Heart right ventricle (tissue), 16 donors: ENCODE measurements around the gene IL1RAPL1. TPM values are rescaled to one million over a fixed set of nuclear protein-coding genes. Genes with fewer than 3 reads are reported as not detected.

ENCODE experiments used
- ATAC-seq, 8 donors: fragments of 200-7000 bp; cut with Tn5 transposase; one replicate each; pipeline ENCODE4 v1.9.1; 2020; ENCODE audit warnings: mild to moderate bottlenecking in 8 of 8, moderate library complexity in 8 of 8, moderate number of reproducible peaks in 1 of 8
- DNase-seq, 2 donors: peaks; one replicate each; pipeline ENCODE4 v3.0.0-alpha.2; 2020
- H3K27ac ChIP-seq, 10 donors: fragments of 200-600 bp; sonication (generic) in 2 of 10; one replicate each; pipeline versions ENCODE4 v1.5.0 to v1.8.0; 2020 to 2022; ENCODE audit warnings: mild to moderate bottlenecking in 3 of 10
- H3K27me3 ChIP-seq, 7 donors: fragments of 200-600 bp; one replicate each; pipeline ENCODE4 v1.8.0; 2021 to 2022; ENCODE audit warnings: mild to moderate bottlenecking in 2 of 7
- H3K36me3 ChIP-seq, 9 donors: fragments of 200-600 bp; sonication (generic) in 1 of 9; one replicate each; pipeline versions ENCODE4 v1.5.0 to v1.8.0; 2020 to 2022; ENCODE audit warnings: mild to moderate bottlenecking in 2 of 9
- H3K4me1 ChIP-seq, 9 donors: fragments of 200-600 bp; sonication (generic) in 1 of 9; one replicate each; pipeline versions ENCODE4 v1.5.0 to v1.8.0; 2020 to 2022; ENCODE audit warnings: mild to moderate bottlenecking in 4 of 9
- H3K4me3 ChIP-seq, 10 donors: fragments of 200-600 bp; sonication (generic) in 2 of 10; one replicate each; pipeline versions ENCODE4 v1.5.0 to v1.8.0; 2020 to 2022; ENCODE audit warnings: mild to moderate bottlenecking in 7 of 10, moderate library complexity in 2 of 10
- H3K9me3 ChIP-seq, 11 donors: fragments of 200-600 bp in 10 of 11; sonication (generic) in 2 of 11; one replicate each; pipeline versions ENCODE4 v1.5.0 to v1.8.0; 2013 to 2022; ENCODE audit warnings: mild to moderate bottlenecking in 2 of 11, control low read depth in 1 of 11, moderate library complexity in 1 of 11
- WGBS, 2 donors: extraction: QIAGEN DNeasy Blood & Tissue Kit; methylation state at CpG; one replicate each; pipeline ENCODE4 v1.1.7; 2013; ENCODE audit warnings: inconsistent platforms in 1 of 2; 5-methylcytosine and 5-hydroxymethylcytosine counted together
- intact Hi-C, 10 donors: fragments of 100-400 bp; cut with DNase I; formaldehyde crosslinking; loops; one replicate each; pipeline versions ENCODE4 v1.11.1 to v1.14.2; 2022
- polyA plus RNA-seq, 2 donors: library from polyadenylated mRNA; stranded (reverse); fragments of 200-250 nt; gene quantifications; one replicate each; pipeline ENCODE4 v1.2.3, GENCODE V29; 2013
- total RNA-seq, 10 donors: library from RNA; stranded (reverse); fragmentation: NEBNext Ultra II Directional in 3 of 10; extraction: Animal tissue kit (Norgen Biotek cat#: 25700) in 3 of 10; gene quantifications; one replicate each; pipeline versions ENCODE4 v1.2.1 to v1.2.4, GENCODE V29; 2021 to 2023
- TF ChIP-seq, protein P1 (sequence below), 9 donors: fragments of 200-600 bp; sonication (generic) in 2 of 9; IDR thresholded peaks; one replicate each; pipeline versions ENCODE4 v1.5.0 to v1.8.0; 2021 to 2022; ENCODE audit warnings: antibody characterized with exemption in 9 of 9, mild to moderate bottlenecking in 5 of 9, moderate library complexity in 1 of 9
- donor health status: Arrhythmogenic right ventricular cardiomyopathy.
- donor health status: ischemic (EF 13 %, LVEDD 7.1; RV severe dilation, severe dysfunction).
- donor health status: healthy with polysubstance abuse.
- donor health status: DM: no; HTN: yes; CAD: no.
- donor health status: DM: no; HTN: no; CAD: no.
- donor health status: ischemic (EF 25% LVEDD 6.9; RV normal size, moderate dysfunction).
- donor health status: ischemic (EF 25% LVEDD 5.7; RV mildly dilated, moderate dysfunction).
- donor health status: healthy.
- donor health status: DM: yes; HTN: yes; CAD: no.
- donor health status: Ischemic cardiomyopathy.
- donor health status: ischemic (EF 35%, LVEDD 5.7; RV mildly dilated, moderate dysfunction).
- donor health status: nonischemic (EF 11% LVEDD 7.7; RV severe dilation, severe dysfunction).
- donor health status: DM: yes; HTN: yes; CAD: no.
- donor health status: PGD.
- donor health status: ischemic (EF 29% LVEDD 5.4; RV normal size, mild dysfunction).
- donor health status: nonischemic (EF 23%, LVEDD 6.1; RV moderate dilation, normal function).

IL1RAPL1 gene
- total and polyA plus RNA-seq, 12 donors, result 0.13 to 6.3 (median 2.8) TPM

DNA sequence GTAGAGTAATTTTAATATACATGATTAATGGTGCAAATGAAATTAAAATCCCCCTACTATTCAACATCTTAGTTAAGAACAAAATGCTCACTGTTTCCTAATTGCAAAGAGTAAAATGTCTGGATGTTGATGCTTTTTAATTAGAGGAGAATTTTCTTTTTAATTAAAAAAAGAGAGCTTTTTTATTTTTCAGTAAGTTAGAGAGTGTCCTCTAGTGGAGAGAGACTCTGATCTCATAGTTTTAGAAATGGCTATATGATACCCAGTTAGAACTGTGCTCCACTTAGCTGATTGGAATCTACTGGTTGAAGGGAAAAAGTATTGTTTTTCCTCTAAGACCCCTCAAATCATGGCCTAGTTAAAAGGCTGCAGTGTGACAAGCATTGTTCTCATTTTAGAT lies 1316.1 kb downstream of the IL1RAPL1 start:
- no peaks in the 10 kb centered on the region for H3K27me3 ChIP-seq
- H3K36me3 ChIP-seq, result no peaks in the 10 kb centered on the region
- H3K4me1 ChIP-seq, result no peaks in the 10 kb centered on the region
- intact Hi-C loops, result no loop called here
- ATAC-seq (no peak), DNase-seq (no peak)
- H3K4me3 ChIP-seq, result peak overlapping the region in 1 of 10 donors; percentile 20
- TF ChIP-seq, protein P1, sequence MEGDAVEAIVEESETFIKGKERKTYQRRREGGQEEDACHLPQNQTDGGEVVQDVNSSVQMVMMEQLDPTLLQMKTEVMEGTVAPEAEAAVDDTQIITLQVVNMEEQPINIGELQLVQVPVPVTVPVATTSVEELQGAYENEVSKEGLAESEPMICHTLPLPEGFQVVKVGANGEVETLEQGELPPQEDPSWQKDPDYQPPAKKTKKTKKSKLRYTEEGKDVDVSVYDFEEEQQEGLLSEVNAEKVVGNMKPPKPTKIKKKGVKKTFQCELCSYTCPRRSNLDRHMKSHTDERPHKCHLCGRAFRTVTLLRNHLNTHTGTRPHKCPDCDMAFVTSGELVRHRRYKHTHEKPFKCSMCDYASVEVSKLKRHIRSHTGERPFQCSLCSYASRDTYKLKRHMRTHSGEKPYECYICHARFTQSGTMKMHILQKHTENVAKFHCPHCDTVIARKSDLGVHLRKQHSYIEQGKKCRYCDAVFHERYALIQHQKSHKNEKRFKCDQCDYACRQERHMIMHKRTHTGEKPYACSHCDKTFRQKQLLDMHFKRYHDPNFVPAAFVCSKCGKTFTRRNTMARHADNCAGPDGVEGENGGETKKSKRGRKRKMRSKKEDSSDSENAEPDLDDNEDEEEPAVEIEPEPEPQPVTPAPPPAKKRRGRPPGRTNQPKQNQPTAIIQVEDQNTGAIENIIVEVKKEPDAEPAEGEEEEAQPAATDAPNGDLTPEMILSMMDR (IDR thresholded peaks at IDR 0.05), result peak in 5 of 9 donors; percentile 8 to 43 (median 19)
- no peaks in the 10 kb centered on the region for H3K9me3 ChIP-seq
- H3K27ac ChIP-seq, result no peak overlapping the region

DNA sequence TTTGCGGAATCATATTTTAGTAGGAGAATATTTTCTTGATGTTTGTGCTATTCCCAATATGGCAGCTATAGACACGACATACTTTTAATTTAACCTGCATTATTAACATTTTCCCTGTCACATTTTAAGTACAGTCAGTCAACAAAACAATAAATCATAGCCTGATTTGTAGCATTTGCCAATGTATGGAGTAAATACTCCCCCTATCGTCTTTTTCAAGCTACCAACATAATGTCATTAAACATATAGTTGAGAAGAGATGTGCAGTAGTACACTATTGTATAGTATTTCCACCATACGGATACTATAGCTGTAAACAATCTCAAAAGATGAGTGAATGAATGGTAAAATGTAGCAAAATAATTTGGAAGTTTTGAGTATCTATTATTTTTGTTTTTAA lies 1324.4 kb downstream of the IL1RAPL1 start:
- 80 to 83% methylated on average over 4 of the region's 4 CpGs for WGBS, 2 donors
- DNase-seq, result no peak
- Histone ChIP-seq H3K36me3 (no peaks in the 10 kb centered on the region), H3K4me3 (no peak overlapping the region), H3K9me3 (peaks cover 0 to 4% (median 0%) of the 10 kb centered on the region in 11 donors), H3K4me1 (no peaks in the 10 kb centered on the region), H3K27me3 (no peaks in the 10 kb centered on the region), H3K27ac (no peak overlapping the region)
- TF ChIP-seq, protein P1 (IDR thresholded peaks at IDR 0.05), result no peak
- no peak for ATAC-seq
- intact Hi-C loops, result no loop called here

DNA sequence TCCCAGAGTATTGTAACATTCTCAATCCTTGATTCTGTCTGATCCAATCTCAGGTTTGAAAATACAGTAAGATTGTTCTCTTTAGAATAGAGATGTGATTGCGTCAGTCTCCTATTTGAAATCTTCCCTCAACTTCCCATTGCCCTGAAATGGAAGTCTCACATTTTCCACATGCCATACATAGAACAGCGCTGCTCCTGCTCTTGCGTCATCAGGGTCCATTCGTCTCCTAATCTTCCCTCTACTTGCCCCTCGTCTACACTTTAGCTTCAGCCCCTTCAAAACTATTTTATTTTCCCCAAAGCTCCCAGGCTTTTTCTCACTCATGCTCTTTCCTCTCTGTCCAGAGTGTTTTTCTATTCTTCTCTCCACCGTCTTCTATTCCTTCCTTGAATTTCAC lies 1326.4 kb downstream of the IL1RAPL1 start:
- WGBS, 2 donors, result 72 to 84% methylated on average over 6 of the region's 6 CpGs
- Histone ChIP-seq H3K4me3 (no peak overlapping the region), H3K36me3 (no peaks in the 10 kb centered on the region), H3K9me3 (peaks cover 0 to 4% (median 0%) of the 10 kb centered on the region in 11 donors), H3K4me1 (no peaks in the 10 kb centered on the region), H3K27ac (no peak overlapping the region), H3K27me3 (no peaks in the 10 kb centered on the region)
- ATAC-seq, result no peak
- TF ChIP-seq, protein P1 (IDR thresholded peaks at IDR 0.05), result no peak
- DNase-seq, result no peak
- intact Hi-C loops, result no loop called here

DNA sequence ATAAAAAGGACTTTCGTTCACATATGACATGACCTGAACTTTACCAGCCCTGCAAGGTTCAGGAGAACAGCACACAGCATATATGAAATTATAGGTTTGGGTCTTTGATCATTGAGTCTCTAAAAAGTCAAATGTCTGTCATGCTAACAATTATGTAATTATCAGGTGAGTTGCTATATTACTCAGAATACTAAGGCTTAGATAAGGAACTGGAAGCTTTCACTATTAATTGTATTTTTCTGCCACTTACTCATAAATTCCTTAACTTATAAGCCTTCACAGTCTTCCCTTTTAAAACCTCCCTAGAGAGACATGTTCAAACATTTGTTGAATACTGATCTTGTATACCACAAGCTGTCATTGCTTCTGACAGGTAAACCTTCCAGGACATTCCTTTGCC lies 1335.4 kb downstream of the IL1RAPL1 start:
- no peaks in the 10 kb centered on the region for H3K4me1 ChIP-seq
- intact Hi-C loops, result no loop called here
- H3K27me3 ChIP-seq, result no peaks in the 10 kb centered on the region
- no peaks in the 10 kb centered on the region for H3K36me3 ChIP-seq
- no peaks in the 10 kb centered on the region for H3K9me3 ChIP-seq
- DNase-seq, result no peak
- WGBS, 2 donors, result 71 to 88% methylated on average over 1 of the region's 1 CpG
- ATAC-seq, result no peak
- no peak overlapping the region for H3K4me3 ChIP-seq
- H3K27ac ChIP-seq, result no peak overlapping the region
- TF ChIP-seq, protein P1 (IDR thresholded peaks at IDR 0.05), result no peak
